HG02571 (cell line): ENCODE data around the gene CASK.
A peak's percentile ranks its signal among the peaks of the same experiment; 100 is the strongest.
"Not testable (repeated sequence)": the region's sequence is repeated elsewhere in the genome, so short reads cannot be mapped to it uniquely, and the experiment has no call there.

Experiments
- ATAC-seq: cut with Tn5 transposase; IDR thresholded peaks from one replicate; pipeline ENCODE4 v1.9.1; 2021; ENCODE audit warnings: mild to moderate bottlenecking, moderate library complexity; ENCODE audit not compliant: unreplicated experiment

CASK gene

DNA sequence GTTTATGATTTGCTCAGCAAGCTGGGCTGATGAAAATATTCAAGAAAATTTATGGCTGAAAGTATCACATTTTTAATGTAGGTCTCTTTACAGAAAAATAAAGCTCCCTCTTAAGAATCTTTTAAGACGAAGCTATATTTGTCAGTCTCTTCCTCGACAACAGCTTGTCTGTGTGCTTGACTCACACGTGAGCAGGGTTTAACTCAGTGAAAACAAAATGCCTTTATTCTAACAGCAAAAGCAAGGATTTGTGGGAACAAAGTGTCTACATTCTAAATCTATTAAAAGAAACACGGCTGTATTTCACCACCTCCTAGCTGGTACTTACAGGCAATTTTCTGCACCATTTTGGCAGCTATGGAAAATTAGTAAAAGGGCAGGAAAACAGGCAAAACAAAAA lies 400.7 kb downstream of the CASK start:
- ATAC-seq: no peak

GRCh38 chrX:41522081-41522480 lies 401.3 kb downstream of the CASK start:
- no peak for ATAC-seq

DNA sequence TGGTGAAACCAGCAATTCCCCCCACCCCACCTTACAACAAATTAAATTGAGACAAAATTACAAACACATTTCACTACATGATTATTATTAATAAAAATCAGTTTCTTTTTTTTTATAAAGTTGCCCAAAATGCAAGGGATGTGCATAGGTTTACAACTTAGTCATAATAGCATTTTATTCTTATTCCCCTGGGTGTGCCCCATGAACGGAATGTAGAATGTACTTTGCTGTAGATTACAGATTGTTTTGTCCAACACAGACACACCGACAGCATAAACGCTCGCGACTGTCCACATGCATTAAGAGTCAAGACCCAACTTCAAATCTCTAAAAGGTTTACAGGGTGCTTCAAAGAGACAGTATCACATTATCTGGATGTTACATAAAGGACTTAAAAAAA lies 403.9 kb downstream of the CASK start:
- no peak for ATAC-seq

DNA sequence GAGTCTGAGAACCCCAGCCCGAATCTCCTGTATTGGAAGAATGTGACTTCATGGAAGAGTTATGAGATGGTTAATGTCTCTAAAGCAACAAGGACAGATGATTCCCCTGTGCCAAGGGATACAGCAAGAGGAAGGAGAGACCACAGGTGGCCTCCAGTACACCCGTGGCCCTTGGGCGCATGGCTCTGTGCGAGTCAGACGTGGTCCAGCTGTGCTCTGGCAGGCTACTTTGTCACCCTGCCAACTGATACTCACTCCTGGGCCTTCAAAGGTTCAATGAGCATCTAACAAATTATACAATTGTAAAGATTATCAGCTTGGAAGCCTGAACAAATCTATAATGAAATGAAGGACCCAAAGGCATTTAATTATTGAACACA lies 404.5 kb downstream of the CASK start:
- ATAC-seq: no peak

DNA sequence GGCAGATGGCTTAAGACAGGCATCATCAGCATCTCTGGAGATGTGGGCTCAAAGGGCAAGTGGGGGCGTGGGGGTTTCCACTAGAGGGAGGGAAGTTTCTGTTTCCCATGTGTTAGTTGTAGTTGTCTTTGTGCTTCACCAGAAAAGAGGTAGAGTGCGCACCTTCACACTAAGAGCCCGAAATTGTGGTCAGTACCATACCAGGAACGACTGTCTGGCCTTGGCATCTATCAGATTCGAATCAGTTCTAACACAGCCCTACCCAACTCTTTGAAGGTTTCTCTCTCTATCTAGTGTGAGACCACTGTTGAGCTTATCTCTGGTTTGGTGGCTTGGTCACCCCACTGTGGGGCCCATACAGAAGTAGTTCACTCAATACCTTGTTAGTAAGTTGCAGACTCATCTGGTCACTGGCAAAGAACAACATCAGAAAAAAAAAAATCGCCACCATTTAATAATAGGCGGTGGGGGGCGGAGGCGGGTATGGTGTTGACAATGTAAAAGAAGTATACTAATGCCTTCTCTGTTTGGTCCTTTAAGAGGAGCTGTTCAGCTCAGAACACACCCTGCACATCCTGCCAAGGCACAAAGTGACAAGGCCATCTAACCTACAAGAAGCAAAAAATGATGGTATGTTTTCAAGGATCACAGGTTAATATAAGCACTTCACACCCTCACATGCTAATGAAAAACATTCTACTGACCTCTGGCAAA lies 405.1 kb downstream of the CASK start:
- ATAC-seq: no peak

GRCh38 chrX:41516999-41517765 lies 406.2 kb downstream of the CASK start:
- no peak for ATAC-seq

GRCh38 chrX:41516456-41516855 lies 406.9 kb downstream of the CASK start:
- no peak for ATAC-seq

DNA sequence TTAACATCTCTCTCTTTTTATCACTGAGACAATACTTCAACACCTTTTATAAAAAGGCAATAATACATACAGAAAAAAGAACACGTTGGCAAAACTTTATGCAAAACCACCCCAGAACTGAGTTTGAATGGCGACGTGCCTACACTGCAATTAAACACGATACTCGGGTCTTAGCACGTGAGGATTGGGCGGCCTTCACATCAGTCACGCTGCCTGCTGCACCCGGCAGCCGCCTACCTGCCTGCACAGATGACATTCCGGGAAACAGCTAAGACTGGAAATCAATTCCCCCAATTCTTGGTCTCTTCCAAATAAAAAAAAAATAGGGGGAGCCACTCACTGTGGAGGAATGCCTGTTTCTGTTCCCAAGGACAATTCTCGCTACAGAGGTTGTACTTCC lies 408.0 kb downstream of the CASK start:
- no peak for ATAC-seq

GRCh38 chrX:41514179-41514578 lies 409.2 kb downstream of the CASK start:
- no peak for ATAC-seq

GRCh38 chrX:41512853-41513252 lies 410.5 kb downstream of the CASK start:
- not testable (repeated sequence) for ATAC-seq

DNA sequence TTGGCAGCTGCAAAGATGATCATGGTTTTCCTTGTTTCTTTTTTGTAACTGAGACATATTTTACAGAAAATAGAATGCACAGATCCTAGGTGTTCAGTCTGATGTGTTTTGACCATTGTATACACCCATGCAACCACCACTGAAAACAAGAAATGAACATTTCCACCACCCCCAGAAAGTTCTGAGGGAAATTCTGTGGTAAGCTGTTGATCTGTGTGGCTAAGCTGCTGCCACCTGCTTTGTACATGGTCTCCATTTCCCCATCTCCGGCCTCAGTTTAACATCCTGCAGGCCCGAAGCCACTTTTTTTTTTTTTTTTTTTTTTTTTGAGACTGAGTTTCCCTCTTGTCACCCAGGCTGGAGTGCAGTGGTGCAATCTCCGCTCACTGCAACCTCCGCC lies 411.0 kb downstream of the CASK start:
- peak; percentile 99 for ATAC-seq

GRCh38 chrX:41507919-41508318 lies 415.4 kb downstream of the CASK start:
- no peak for ATAC-seq

DNA sequence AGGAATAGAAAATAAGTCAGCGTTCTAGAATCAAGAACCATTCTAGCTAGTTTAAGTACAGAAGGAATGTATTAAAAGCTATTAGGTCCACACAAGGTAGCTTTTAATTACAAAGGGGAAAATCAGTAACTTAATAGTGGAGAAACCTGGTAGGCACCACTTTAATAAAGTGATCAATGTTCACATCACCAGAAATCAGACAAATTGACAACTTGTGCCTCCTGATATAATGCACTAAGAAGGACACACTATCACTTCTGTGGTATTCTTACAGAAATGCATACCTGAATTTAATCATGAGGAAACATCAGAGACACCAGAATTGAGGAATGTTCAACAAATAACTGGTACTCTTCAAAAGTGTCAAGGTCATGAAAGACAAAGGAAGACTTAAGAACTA lies 421.4 kb downstream of the CASK start:
- no peak for ATAC-seq

DNA sequence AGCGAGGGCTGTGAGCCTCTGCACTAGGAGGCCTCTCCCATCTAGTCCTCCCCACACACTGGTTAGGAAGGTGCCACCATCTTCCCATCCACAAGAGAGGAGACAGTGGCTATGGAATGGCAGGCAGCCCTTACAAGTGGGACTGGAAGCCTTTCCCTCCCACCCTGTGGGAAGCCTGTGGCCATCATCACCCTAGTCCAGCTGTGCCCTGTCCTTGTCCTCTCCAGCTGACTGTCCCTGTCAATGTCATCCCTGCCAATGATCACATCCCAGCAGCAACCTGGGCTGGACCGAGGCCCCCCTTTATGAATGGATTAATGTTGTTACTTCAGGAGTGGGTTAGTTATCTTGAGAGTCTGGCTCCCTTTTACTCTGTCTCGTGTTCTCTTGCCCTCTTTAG lies 423.4 kb downstream of the CASK start:
- ATAC-seq: no peak

DNA sequence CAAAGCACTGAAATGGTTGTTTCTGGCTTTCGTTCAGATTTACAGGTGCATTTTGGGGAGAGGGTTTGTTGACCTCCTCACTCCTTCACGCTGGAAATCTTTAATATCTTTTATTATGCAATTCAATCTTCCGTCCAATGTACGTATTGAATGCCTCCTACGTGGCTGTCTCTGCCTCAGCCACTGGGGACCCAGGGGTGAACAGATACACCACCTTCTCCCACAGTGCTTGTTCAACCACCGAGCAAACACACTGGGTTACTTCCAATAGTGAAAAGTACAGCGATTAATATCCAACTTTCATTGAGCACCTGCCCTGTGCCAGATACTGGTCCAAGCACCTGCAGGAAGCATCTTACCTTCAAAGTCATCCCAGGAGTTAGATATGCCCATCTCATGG lies 424.2 kb downstream of the CASK start:
- ATAC-seq: no peak

DNA sequence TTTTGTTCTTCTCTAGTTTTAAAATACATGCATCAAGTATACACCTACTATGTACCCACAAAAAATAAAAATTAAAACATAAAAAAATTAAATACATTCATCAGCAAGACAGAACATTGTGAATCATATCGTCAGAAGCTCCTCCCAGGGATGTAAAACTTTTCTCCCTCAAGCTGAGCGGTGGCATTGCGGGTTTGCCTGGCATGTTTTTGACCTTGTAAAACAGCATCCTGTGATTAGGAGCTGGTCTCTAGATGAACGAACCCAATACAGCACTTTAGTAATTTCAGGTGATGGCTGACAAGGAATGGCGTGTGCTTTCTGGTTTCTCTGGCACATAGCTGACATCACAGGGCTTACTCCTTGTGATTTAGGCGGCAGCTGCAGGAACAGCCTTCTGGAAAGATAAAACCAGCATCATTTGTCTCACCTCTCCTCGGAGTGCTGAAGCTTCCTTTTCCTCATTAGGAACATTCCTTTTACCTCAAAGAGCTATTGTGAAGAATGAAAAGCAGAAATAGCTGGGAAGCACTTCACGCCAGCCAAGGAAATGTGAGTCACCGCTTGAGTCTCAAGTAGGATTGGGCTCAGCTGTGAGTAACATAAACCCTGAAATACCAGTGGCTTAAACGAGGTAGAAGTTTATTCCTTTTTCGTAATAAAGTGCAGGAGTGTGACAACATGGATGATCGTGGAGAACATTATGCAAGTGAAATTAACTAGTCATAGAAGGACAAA lies 431.9 kb downstream of the CASK start:
- ATAC-seq: no peak

DNA sequence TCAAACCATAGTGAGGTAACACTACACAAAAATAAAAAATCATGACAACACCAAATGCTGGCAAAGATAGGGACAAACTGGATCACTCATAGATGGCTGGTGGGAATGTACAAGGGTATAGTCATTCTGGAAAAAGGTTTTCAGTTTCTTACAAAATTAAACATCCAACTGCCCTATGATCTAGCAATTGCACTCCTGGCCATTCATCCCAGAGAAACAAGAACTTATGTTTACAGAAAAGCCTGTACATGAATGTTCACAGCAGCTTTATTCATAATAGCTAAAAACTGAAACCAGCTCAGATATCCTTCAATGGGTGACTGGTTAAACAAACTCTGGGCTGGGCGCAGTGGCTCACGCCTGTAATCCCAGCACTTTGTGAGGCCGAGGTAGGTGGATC lies 432.9 kb downstream of the CASK start:
- no peak for ATAC-seq

- ATAC-seq: no peak
These were observed 441.1 kb downstream of the CASK start for GRCh38 chrX:41482154-41482850.

GRCh38 chrX:41481264-41482109 lies 441.9 kb downstream of the CASK start:
- no peak for ATAC-seq

- no peak for ATAC-seq
These were observed 442.7 kb downstream of the CASK start for GRCh38 chrX:41480508-41481260.
